Parathyroid adenoma (tissue), 2 donors: Measurements from ENCODE around the gene NEK10.
A peak's percentile ranks its signal among the peaks of the same experiment; 100 is the strongest.

Experiments used
- H2AFZ ChIP-seq: fragments of 300-600 bp; sonication (generic); one replicate; pipeline ENCODE4 v1.7.0; 2017; ENCODE audit warnings: antibody characterized with exemption, mild to moderate bottlenecking
- H3K27ac ChIP-seq: fragments of 300-600 bp; sonication (generic); one replicate; pipeline ENCODE4 v1.7.0; 2017
- H3K27me3 ChIP-seq: fragments of 300-600 bp; sonication (generic); one replicate; pipeline ENCODE4 v1.7.0; 2017; ENCODE audit warnings: low read length; ENCODE audit not compliant: control insufficient read depth, insufficient read depth
- H3K36me3 ChIP-seq: fragments of 300-600 bp; sonication (generic); one replicate; pipeline ENCODE4 v1.7.0; 2017; ENCODE audit warnings: low read length; ENCODE audit not compliant: control insufficient read depth, insufficient read depth
- H3K4me1 ChIP-seq: fragments of 300-600 bp; sonication (generic); one replicate; pipeline ENCODE4 v1.7.0; 2017; ENCODE audit warnings: control low read depth
- H3K4me2 ChIP-seq: fragments of 300-600 bp; sonication (generic); one replicate; pipeline ENCODE4 v1.7.0; 2017; ENCODE audit warnings: low read length
- H3K4me3 ChIP-seq: fragments of 300-600 bp; sonication (generic); one replicate; pipeline ENCODE4 v1.7.0; 2017; ENCODE audit warnings: low read depth, low read length
- H3K79me2 ChIP-seq: fragments of 300-600 bp; sonication (generic); one replicate; pipeline ENCODE4 v1.7.0; 2017; ENCODE audit warnings: control low read depth
- H3K9ac ChIP-seq: fragments of 300-600 bp; sonication (generic); one replicate; pipeline ENCODE4 v1.7.0; 2017; ENCODE audit warnings: mild to moderate bottlenecking
- H3K9me3 ChIP-seq: fragments of 300-600 bp; sonication (generic); one replicate; pipeline ENCODE4 v1.7.0; 2017; ENCODE audit warnings: low read length; ENCODE audit not compliant: control insufficient read depth
- TF ChIP-seq, protein P1 (sequence below): fragments of 300-600 bp; sonication (generic); IDR thresholded peaks from one replicate; pipeline ENCODE4 v1.7.0; 2017; ENCODE audit warnings: antibody characterized with exemption, mild to moderate bottlenecking
- donor health status: primary hyperparathyroidism.

Gene NEK10

GRCh38 chr3:27315003-27315402 is 54.2 kb downstream of the NEK10 start:
- Histone ChIP-seq H3K36me3 (no peaks in the 10 kb centered on the region), H2AFZ (no peak overlapping the region), H3K9ac (no peak overlapping the region), H3K4me3 (no peak overlapping the region), H3K27me3 (no peaks in the 10 kb centered on the region), H3K9me3 (no peaks in the 10 kb centered on the region), H3K4me1 (no peaks in the 10 kb centered on the region), H3K79me2 (no peaks in the 10 kb centered on the region), H3K4me2 (no peak overlapping the region), H3K27ac (no peak overlapping the region)
- TF ChIP-seq, protein P1, sequence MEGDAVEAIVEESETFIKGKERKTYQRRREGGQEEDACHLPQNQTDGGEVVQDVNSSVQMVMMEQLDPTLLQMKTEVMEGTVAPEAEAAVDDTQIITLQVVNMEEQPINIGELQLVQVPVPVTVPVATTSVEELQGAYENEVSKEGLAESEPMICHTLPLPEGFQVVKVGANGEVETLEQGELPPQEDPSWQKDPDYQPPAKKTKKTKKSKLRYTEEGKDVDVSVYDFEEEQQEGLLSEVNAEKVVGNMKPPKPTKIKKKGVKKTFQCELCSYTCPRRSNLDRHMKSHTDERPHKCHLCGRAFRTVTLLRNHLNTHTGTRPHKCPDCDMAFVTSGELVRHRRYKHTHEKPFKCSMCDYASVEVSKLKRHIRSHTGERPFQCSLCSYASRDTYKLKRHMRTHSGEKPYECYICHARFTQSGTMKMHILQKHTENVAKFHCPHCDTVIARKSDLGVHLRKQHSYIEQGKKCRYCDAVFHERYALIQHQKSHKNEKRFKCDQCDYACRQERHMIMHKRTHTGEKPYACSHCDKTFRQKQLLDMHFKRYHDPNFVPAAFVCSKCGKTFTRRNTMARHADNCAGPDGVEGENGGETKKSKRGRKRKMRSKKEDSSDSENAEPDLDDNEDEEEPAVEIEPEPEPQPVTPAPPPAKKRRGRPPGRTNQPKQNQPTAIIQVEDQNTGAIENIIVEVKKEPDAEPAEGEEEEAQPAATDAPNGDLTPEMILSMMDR = no peak

GRCh38 chr3:27312044-27312668 is 57.0 kb downstream of the NEK10 start:
- H3K4me3 ChIP-seq = no peak overlapping the region
- H3K9ac ChIP-seq = no peak overlapping the region
- no peaks in the 10 kb centered on the region for H3K79me2 ChIP-seq
- no peak overlapping the region for H3K27ac ChIP-seq
- no peaks in the 10 kb centered on the region for H3K36me3 ChIP-seq
- no peak overlapping the region for H2AFZ ChIP-seq
- H3K9me3 ChIP-seq = no peaks in the 10 kb centered on the region
- no peaks in the 10 kb centered on the region for H3K27me3 ChIP-seq
- H3K4me2 ChIP-seq = no peak overlapping the region
- TF ChIP-seq, protein P1 = peak; percentile 63
- no peaks in the 10 kb centered on the region for H3K4me1 ChIP-seq

DNA sequence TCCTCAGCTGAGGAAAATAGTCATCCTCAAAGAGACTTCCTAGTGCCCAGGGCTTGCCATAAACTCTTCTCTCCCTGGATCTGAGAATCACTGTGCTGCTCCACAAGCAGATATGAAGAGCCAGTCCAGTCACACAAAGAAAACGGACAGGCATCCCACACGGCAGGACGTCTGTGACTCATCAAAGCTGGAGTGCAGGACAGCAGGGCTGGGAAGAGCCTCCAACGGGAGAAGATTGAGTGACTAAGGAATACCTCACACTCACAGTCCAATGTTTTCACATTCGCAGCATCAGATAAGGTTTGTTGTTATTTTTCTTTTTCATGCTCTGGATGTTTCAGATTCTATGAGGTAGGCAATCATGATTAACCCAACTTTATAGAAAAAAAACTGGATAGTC is 57.8 kb downstream of the NEK10 start:
- Histone ChIP-seq H3K4me1 (no peaks in the 10 kb centered on the region), H3K4me3 (no peak overlapping the region), H3K36me3 (no peaks in the 10 kb centered on the region)

DNA sequence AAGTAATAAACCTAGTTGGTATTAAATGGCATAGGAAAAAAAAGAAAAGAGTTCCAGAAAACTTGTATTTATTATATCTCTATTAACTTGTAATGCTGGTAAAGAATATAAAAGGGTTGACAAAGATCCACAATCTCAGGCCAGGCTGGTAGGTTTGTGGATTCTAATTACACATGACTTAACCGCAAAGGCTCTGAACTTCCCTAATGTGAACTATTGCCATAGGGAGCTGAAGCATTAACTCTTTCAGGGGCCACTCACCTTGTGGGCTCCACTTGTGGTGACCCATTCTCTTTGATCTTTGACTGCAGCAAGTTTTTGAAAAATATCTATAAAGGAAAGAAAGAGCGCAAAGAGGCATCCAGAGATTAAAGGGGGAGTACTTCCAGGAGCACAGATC is 58.5 kb downstream of the NEK10 start:
- H3K79me2 ChIP-seq = no peaks in the 10 kb centered on the region
- H3K27ac ChIP-seq = no peak overlapping the region
- H3K9ac ChIP-seq = no peak overlapping the region
- TF ChIP-seq, protein P1 = no peak
- no peaks in the 10 kb centered on the region for H3K27me3 ChIP-seq
- H3K9me3 ChIP-seq = no peaks in the 10 kb centered on the region
- H2AFZ ChIP-seq = no peak overlapping the region
- H3K36me3 ChIP-seq = no peaks in the 10 kb centered on the region
- no peaks in the 10 kb centered on the region for H3K4me1 ChIP-seq
- no peak overlapping the region for H3K4me2 ChIP-seq
- no peak overlapping the region for H3K4me3 ChIP-seq

More for the DNA sequence above, 57.8 kb downstream of the NEK10 start:
- Histone ChIP-seq H3K79me2 (no peaks in the 10 kb centered on the region), H3K27ac (no peak overlapping the region), H3K9me3 (no peaks in the 10 kb centered on the region), H3K9ac (no peak overlapping the region), H2AFZ (peak overlapping the region; percentile 10), H3K4me2 (no peak overlapping the region), H3K27me3 (no peaks in the 10 kb centered on the region)
- TF ChIP-seq, protein P1 = no peak

- Histone ChIP-seq H3K9me3 (no peaks in the 10 kb centered on the region), H3K27ac (no peak overlapping the region), H2AFZ (no peak overlapping the region), H3K4me3 (no peak overlapping the region), H3K27me3 (no peaks in the 10 kb centered on the region), H3K4me2 (no peak overlapping the region), H3K9ac (no peak overlapping the region), H3K4me1 (no peaks in the 10 kb centered on the region), H3K36me3 (no peaks in the 10 kb centered on the region), H3K79me2 (no peaks in the 10 kb centered on the region)
- TF ChIP-seq, protein P1 = no peak
These were observed 61.6 kb downstream of the NEK10 start for GRCh38 chr3:27307566-27307965.
